Islet of Langerhans (tissue), 1 donor: ENCODE data around the gene PWP2.
"Not testable (repeated sequence)": the region's sequence is repeated elsewhere in the genome, so short reads cannot be mapped to it uniquely, and the experiment has no call there.

Source experiments
- FAIRE-seq: peaks from one replicate; lab custom pipeline; 2011; peaks lifted over from hg19 to GRCh38; lab: Jason Lieb, UNC

PWP2 gene

GRCh38 chr21:44139787-44140551, 32.8 kb downstream of the PWP2 start:
- not testable (repeated sequence) for FAIRE-seq

GRCh38 chr21:44140552-44140932, 33.3 kb downstream of the PWP2 start:
- FAIRE-seq = not testable (repeated sequence)

GRCh38 chr21:44142470-44142869, 35.3 kb downstream of the PWP2 start:
- FAIRE-seq = not testable (repeated sequence)

- FAIRE-seq = not testable (repeated sequence)
Measured at GRCh38 chr21:44143380-44143779, 36.2 kb downstream of the PWP2 start.

- not testable (repeated sequence) for FAIRE-seq
Measured at GRCh38 chr21:44143996-44144395, 36.8 kb downstream of the PWP2 start.

- not testable (repeated sequence) for FAIRE-seq
Measured at GRCh38 chr21:44144784-44145602, 37.8 kb downstream of the PWP2 start.

GRCh38 chr21:44145616-44146015, 38.4 kb downstream of the PWP2 start:
- not testable (repeated sequence) for FAIRE-seq

GRCh38 chr21:44147108-44147507, 39.9 kb downstream of the PWP2 start:
- not testable (repeated sequence) for FAIRE-seq

GRCh38 chr21:44150255-44150654, 43.1 kb downstream of the PWP2 start:
- not testable (repeated sequence) for FAIRE-seq

GRCh38 chr21:44153214-44153888, 46.2 kb downstream of the PWP2 start:
- not testable (repeated sequence) for FAIRE-seq

- FAIRE-seq = not testable (repeated sequence)
Measured at GRCh38 chr21:44153889-44154228, 46.7 kb downstream of the PWP2 start.

- FAIRE-seq = not testable (repeated sequence)
Measured at GRCh38 chr21:44154816-44155230, 47.6 kb downstream of the PWP2 start.

GRCh38 chr21:44155231-44155993, 48.2 kb downstream of the PWP2 start:
- FAIRE-seq = not testable (repeated sequence)

- not testable (repeated sequence) for FAIRE-seq
Measured at GRCh38 chr21:44155994-44156380, 48.8 kb downstream of the PWP2 start.

GRCh38 chr21:44157439-44158081, 50.4 kb downstream of the PWP2 start:
- not testable (repeated sequence) for FAIRE-seq

GRCh38 chr21:44158082-44158468, 50.9 kb downstream of the PWP2 start:
- FAIRE-seq = not testable (repeated sequence)

- FAIRE-seq = not testable (repeated sequence)
Measured at GRCh38 chr21:44159349-44160297, 52.4 kb downstream of the PWP2 start.

- not testable (repeated sequence) for FAIRE-seq
Measured at GRCh38 chr21:44160298-44160672, 53.1 kb downstream of the PWP2 start.

GRCh38 chr21:44160821-44161220, 53.6 kb downstream of the PWP2 start:
- not testable (repeated sequence) for FAIRE-seq

GRCh38 chr21:44163167-44163653, 56.0 kb downstream of the PWP2 start:
- not testable (repeated sequence) for FAIRE-seq
